ENCODE measurements around the gene FUT7.

- no peak for TF ChIP-seq POLR2A (IDR thresholded peaks at IDR 0.05)
- no peak for TF ChIP-seq CTCF (IDR thresholded peaks at IDR 0.05)
Measured at GRCh38 chr9:137014166-137014565, 17.7 kb downstream of the FUT7 start.
